H1 (cell line): Measurements from ENCODE around the gene IFITM10. TPM values are rescaled to one million over a fixed set of nuclear protein-coding genes. Genes with fewer than 3 reads are reported as not detected.

ENCODE experiments used
- CTCF ChIA-PET: fragments of 300-600 bp; sonication (Branson Sonifier 250); formaldehyde crosslinking; loops from one replicate; lab custom pipeline; 2021; ENCODE audit not compliant: partially characterized antibody; lab: Charles Lee
- POLR2A ChIA-PET: fragments of 300-600 bp; sonication (Branson Sonifier 250); formaldehyde crosslinking; loops from one replicate; lab custom pipeline; 2021; ENCODE audit warnings: inconsistent platforms; ENCODE audit not compliant: partially characterized antibody; lab: Charles Lee
- DNase-seq, 2 experiments: peaks; one replicate each; pipeline versions ENCODE4 v3.0.0 to v3.0.0-alpha.2; 2010 to 2022; ENCODE audit warnings: low spot score in 2 of 2, low read depth in 1 of 2, mixed read lengths in 1 of 2
- FAIRE-seq: peaks from 2 replicates; lab custom pipeline; 2011; peaks lifted over from hg19 to GRCh38; lab: Jason Lieb, UNC
- H2AFZ ChIP-seq: 2 replicates; pipeline ENCODE4 v1.8.1; 2012; ENCODE audit warnings: low read length, inconsistent platforms
- H2AK5ac ChIP-seq: 2 replicates; pipeline ENCODE4 v1.6.1; 2013; ENCODE audit warnings: low read depth, low read length
- H2BK120ac ChIP-seq: replicated peaks from 2 replicates; pipeline ENCODE3; 2013; ENCODE audit warnings: low read depth, low read length, inconsistent platforms
- H2BK12ac ChIP-seq: 2 replicates; pipeline ENCODE4 v1.6.1; 2013; ENCODE audit warnings: low read depth, low read length
- H2BK15ac ChIP-seq: 2 replicates; pipeline ENCODE4 v1.6.1; 2013; ENCODE audit warnings: low read length
- H2BK20ac ChIP-seq: 2 replicates; pipeline ENCODE4 v1.6.1; 2013; ENCODE audit warnings: low read length
- H2BK5ac ChIP-seq: 2 replicates; pipeline ENCODE4 v1.6.1; 2013; ENCODE audit warnings: low read depth, low read length
- H3K14ac ChIP-seq: 2 replicates; pipeline ENCODE4 v1.6.1; 2013; ENCODE audit warnings: inconsistent platforms; ENCODE audit not compliant: insufficient read length
- H3K18ac ChIP-seq: 2 replicates; pipeline ENCODE4 v1.6.1; 2013; ENCODE audit warnings: low read length; ENCODE audit errors: extremely low read depth
- H3K23ac ChIP-seq: 2 replicates; pipeline ENCODE4 v1.6.1; 2013; ENCODE audit warnings: inconsistent platforms; ENCODE audit not compliant: insufficient read length
- H3K23me2 ChIP-seq: 2 replicates; pipeline ENCODE4 v1.6.1; 2013; ENCODE audit warnings: low read depth, low read length
- H3K27ac ChIP-seq: 2 replicates; pipeline ENCODE4 v1.6.1; 2011; ENCODE audit warnings: low read depth, low read length, inconsistent platforms
- H3K27me3 ChIP-seq, 4 experiments: replicated peaks in 1 of 4; 1 replicate in 1 of 4; 2 replicates in 3 of 4; pipeline versions ENCODE4 v1.6.1 to v1.8.1; 2011 to 2013; ENCODE audit warnings: low read length in 3 of 4, mild to moderate bottlenecking in 3 of 4, inconsistent platforms in 2 of 4, mixed read lengths in 2 of 4, moderate library complexity in 1 of 4; ENCODE audit not compliant: control insufficient read depth in 3 of 4, insufficient read depth in 3 of 4; ENCODE audit errors: extremely low read depth in 1 of 4
- H3K36me3 ChIP-seq, 4 experiments: 2 replicates each; pipeline versions ENCODE4 v1.6.1 to v1.8.1; 2011 to 2013; ENCODE audit warnings: mild to moderate bottlenecking in 4 of 4, low read length in 3 of 4, moderate library complexity in 2 of 4, control low read depth in 1 of 4, inconsistent platforms in 1 of 4; ENCODE audit not compliant: insufficient read depth in 4 of 4, control insufficient read depth in 2 of 4
- H3K4ac ChIP-seq: replicated peaks from 2 replicates; pipeline ENCODE3; 2013; ENCODE audit warnings: low read length, low read depth, mixed read lengths, inconsistent platforms; ENCODE audit not compliant: insufficient read length
- H3K4me1 ChIP-seq, 4 experiments: replicated peaks in 1 of 4; 1 replicate in 1 of 4; 2 replicates in 3 of 4; pipeline versions ENCODE4 v1.6.1 to v1.8.1; 2011 to 2013; ENCODE audit warnings: low read length in 3 of 4, inconsistent platforms in 2 of 4, mixed read lengths in 1 of 4; ENCODE audit not compliant: insufficient read depth in 4 of 4, control insufficient read depth in 3 of 4
- H3K4me2 ChIP-seq, 2 experiments: 2 replicates each; pipeline versions ENCODE4 v1.6.1 to v1.8.1; 2011 to 2013; ENCODE audit warnings: low read depth in 2 of 2, low read length in 2 of 2, control low read depth in 1 of 2, inconsistent platforms in 1 of 2, mild to moderate bottlenecking in 1 of 2; ENCODE audit not compliant: insufficient read depth in 1 of 2
- H3K4me3 ChIP-seq, 4 experiments: fragments of 200-600, 300-600 bp in 1 of 4; sonication (generic), shearing (Covaris generic), sonication (Bioruptor Twin) in 1 of 4; 2 replicates each; pipeline versions ENCODE4 v1.5.1 to v1.8.1; 2011 to 2016; ENCODE audit warnings: low read length in 4 of 4, low read depth in 3 of 4, control low read depth in 2 of 4, inconsistent platforms in 2 of 4, mild to moderate bottlenecking in 2 of 4, mixed read lengths in 1 of 4, moderate library complexity in 1 of 4; ENCODE audit not compliant: insufficient read depth in 2 of 4; ENCODE audit errors: extremely low read depth in 1 of 4
- H3K56ac ChIP-seq: replicated peaks from 2 replicates; pipeline ENCODE3; 2013; ENCODE audit warnings: low read depth, mild to moderate bottlenecking, mixed read lengths, low read length, inconsistent platforms; ENCODE audit not compliant: insufficient read length
- H3K79me1 ChIP-seq: 2 replicates; pipeline ENCODE4 v1.6.1; 2013; ENCODE audit warnings: low read depth, low read length, control low read depth
- H3K79me2 ChIP-seq, 2 experiments: 2 replicates each; pipeline versions ENCODE4 v1.6.1 to v1.8.1; 2012 to 2013; ENCODE audit warnings: low read length in 2 of 2, mild to moderate bottlenecking in 2 of 2, inconsistent platforms in 1 of 2; ENCODE audit not compliant: insufficient read depth in 2 of 2, control insufficient read depth in 1 of 2
- H3K9ac ChIP-seq, 4 experiments: replicated peaks in 1 of 4; 1 replicate in 1 of 4; 2 replicates in 3 of 4; pipeline versions ENCODE4 v1.6.1 to v1.8.1; 2011 to 2013; ENCODE audit warnings: low read depth in 3 of 4, low read length in 3 of 4, control low read depth in 2 of 4, mild to moderate bottlenecking in 2 of 4, moderate library complexity in 2 of 4, inconsistent platforms in 1 of 4; ENCODE audit errors: extremely low read depth in 1 of 4
- H3K9me3 ChIP-seq, 2 experiments: 2 replicates each; pipeline versions ENCODE4 v1.6.1 to v1.8.1; 2012 to 2013; ENCODE audit warnings: mild to moderate bottlenecking in 2 of 2, moderate library complexity in 2 of 2, control low read depth in 1 of 2, inconsistent platforms in 1 of 2, low read depth in 1 of 2, low read length in 1 of 2, mixed read lengths in 1 of 2; ENCODE audit not compliant: insufficient read depth in 2 of 2
- H4K20me1 ChIP-seq, 2 experiments: replicated peaks in 1 of 2; 2 replicates each; pipeline versions ENCODE3 to v1.8.1; 2011 to 2013; ENCODE audit warnings: inconsistent platforms in 2 of 2, low read length in 2 of 2, mild to moderate bottlenecking in 1 of 2; ENCODE audit not compliant: insufficient read depth in 2 of 2, control insufficient read depth in 1 of 2
- H4K5ac ChIP-seq: 2 replicates; pipeline ENCODE4 v1.6.1; 2013; ENCODE audit warnings: low read length, low read depth, mixed read lengths, inconsistent platforms; ENCODE audit not compliant: insufficient read length
- H4K8ac ChIP-seq: 2 replicates; pipeline ENCODE4 v1.8.0; 2013; ENCODE audit warnings: mild to moderate bottlenecking, moderate library complexity, low read length, inconsistent platforms; ENCODE audit not compliant: insufficient read depth; ENCODE audit errors: extremely low read depth
- H4K91ac ChIP-seq: replicated peaks from 2 replicates; pipeline ENCODE3; 2013; ENCODE audit warnings: low read length, mixed read lengths, inconsistent platforms; ENCODE audit not compliant: insufficient read length
- CREB1 ChIP-seq: IDR thresholded peaks from 2 replicates; pipeline ENCODE4 v1.6.1; 2012; ENCODE audit warnings: inconsistent platforms
- EP300 ChIP-seq, 2 experiments: IDR thresholded peaks; 1 replicate in 1 of 2; 2 replicates in 1 of 2; pipeline ENCODE4 v1.6.1; 2011 to 2012; ENCODE audit warnings: low read depth in 2 of 2, low read length in 2 of 2, mild to moderate bottlenecking in 2 of 2, borderline replicate concordance in 1 of 2, inconsistent platforms in 1 of 2, moderate library complexity in 1 of 2
- GTF2F1 ChIP-seq: IDR thresholded peaks from 2 replicates; pipeline ENCODE4 v1.6.1; 2012; ENCODE audit warnings: low read depth, low read length, improper control_type of control experiment, borderline replicate concordance
- HDAC6 ChIP-seq: IDR thresholded peaks from one replicate; pipeline ENCODE4 v1.7.1; 2012; ENCODE audit warnings: low read depth, mild to moderate bottlenecking, inconsistent platforms, low read length, moderate library complexity
- NANOG ChIP-seq: IDR thresholded peaks from 2 replicates; pipeline ENCODE4 v1.6.1; 2011; ENCODE audit warnings: low read length, low read depth, mild to moderate bottlenecking, inconsistent platforms; ENCODE audit not compliant: insufficient read depth, poor library complexity, severe bottlenecking
- RNF2 ChIP-seq: fragments of 200-900, 300-1000 bp; sonication (generic); IDR thresholded peaks from 2 replicates; pipeline ENCODE4 v1.7.1; 2016; ENCODE audit warnings: borderline replicate concordance, low read depth, mild to moderate bottlenecking, antibody characterized with exemption, low read length; ENCODE audit not compliant: poor library complexity, severe bottlenecking; ENCODE audit errors: missing control alignments
- SP1 ChIP-seq: IDR thresholded peaks from 2 replicates; pipeline ENCODE4 v1.6.1; 2011; ENCODE audit warnings: low read depth, low read length
- USF2 ChIP-seq: IDR thresholded peaks from 2 replicates; pipeline ENCODE4 v1.6.1; 2011; ENCODE audit warnings: low read length, improper control_type of control experiment
- YY1 ChIP-seq: IDR thresholded peaks from 2 replicates; pipeline ENCODE4 v1.6.1; 2011; ENCODE audit warnings: low read depth, mild to moderate bottlenecking, low read length
- WGBS, 2 experiments: shearing (Covaris generic) in 1 of 2; methylation state at CpG; one replicate each; pipeline versions ENCODE4 v1.1.6 to v1.1.7; 2013 to 2015; ENCODE audit warnings: low lambda C conversion rate in 2 of 2, mixed read lengths in 2 of 2, inconsistent platforms in 1 of 2, low coverage in 1 of 2, missing lambda C conversion rate in 1 of 2; ENCODE audit not compliant: insufficient replicate concordance in 2 of 2, insufficient coverage in 1 of 2, insufficient read length in 1 of 2; ENCODE audit errors: extremely low coverage in 1 of 2, missing lambda C conversion rate in 1 of 2; 5-methylcytosine and 5-hydroxymethylcytosine counted together
- polyA plus RNA-seq, 7 experiments: library from polyadenylated mRNA; depleted of rRNA in 3 of 7; stranded (reverse) in 5 of 7; unstranded in 2 of 7; fragments of >200 nt in 5 of 7; fragments of 200-250 nt in 2 of 7; gene quantifications; 1 replicate in 5 of 7; 2 replicates in 1 of 7; 4 replicates in 1 of 7; pipeline versions ENCODE4 v1.2.1 to v1.2.3, GENCODE V29; 2011 to 2013; ENCODE audit warnings: missing spikeins in 2 of 7, mixed read lengths in 2 of 7
- total RNA-seq: library from RNA; stranded (reverse); fragmentation: NEBNext Ultra II Directional; extraction: Animal tissue kit (Norgen Biotek cat#: 25700); gene quantifications from 2 replicates; pipeline ENCODE4 v1.2.1, GENCODE V29; 2021

The IFITM10 gene
- total and polyA plus RNA-seq, 2 of the 8 experiments (the other 6 are each of a cell fraction or from before 2014, with no cell fraction given), result 0.08 to 0.22 TPM

GRCh38 chr11:1760351-1761109 is 10.1 kb upstream of the IFITM10 start:
- no peak overlapping the region for H3K27ac ChIP-seq
- TF ChIP-seq HDAC6, result no peak
- TF ChIP-seq EP300 (IDR thresholded peaks at IDR 0.05; ENCODE audit: borderline replicate concordance in 1 of 2, low read depth in 2 of 2, low read length in 2 of 2), result no peak
- TF ChIP-seq YY1, result no peak
- TF ChIP-seq RNF2, result no peak
- TF ChIP-seq NANOG, result no peak
- no peak for TF ChIP-seq CREB1
- no peak for TF ChIP-seq USF2
- no peak for TF ChIP-seq SP1
- no peak for TF ChIP-seq GTF2F1
- TF ChIP-seq, all 59 proteins: peak for 0
- CTCF ChIA-PET, result interaction anchor here (1.1 to 2.1 kb wide), 2 partner anchors 67 to 72 kb away, joined by 6 to 7 read pairs; no protein-coding TSS in a partner anchor

More at GRCh38 chr11:1760351-1761109, 10.1 kb upstream of the IFITM10 start:
- no peak for DNase-seq
- H3K23me2 ChIP-seq, result peaks cover 6% of the 10 kb centered on the region; the same call in 1 of the 2 replicates
- H3K56ac ChIP-seq, result no peak overlapping the region
- no peak overlapping the region for H2AK5ac ChIP-seq
- peaks cover 0 to 12% of the 10 kb centered on the region in 2 experiments; a peak in 2 of 4 replicates for H3K79me2 ChIP-seq
- 0 out of 2 replicates have a peak, but pooled peaks cover 2% of the 10 kb centered on the region for H3K79me1 ChIP-seq
- H2AFZ ChIP-seq, result no peak overlapping the region
- no peak overlapping the region for H3K4ac ChIP-seq
- H4K20me1 ChIP-seq, result peaks cover 2 to 12% of the 10 kb centered on the region in 2 experiments
- H2BK12ac ChIP-seq, result no peak overlapping the region
- 0 out of 2 replicates have a peak overlapping the region, but pooled peaks have one; percentile 68 for H4K8ac ChIP-seq
- H3K14ac ChIP-seq, result no peak overlapping the region
- no peak overlapping the region for H2BK20ac ChIP-seq
- no peaks in the 10 kb centered on the region for H3K9me3 ChIP-seq
- no peak overlapping the region for H4K91ac ChIP-seq
- H3K27me3 ChIP-seq, result no peaks in the 10 kb centered on the region
- no peak overlapping the region for H3K23ac ChIP-seq
- H2BK5ac ChIP-seq, result no peak overlapping the region
- H3K4me1 ChIP-seq, result peaks cover 0 to 8% (median 5%) of the 10 kb centered on the region in 4 experiments; a peak in 5 of 7 replicates
- POLR2A ChIA-PET, result interaction anchor here (2.4 kb wide), 1 partner anchor 11 kb away, joined by 6 read pairs; no protein-coding TSS in a partner anchor
- no peak overlapping the region for H4K5ac ChIP-seq
- H2BK15ac ChIP-seq, result no peak overlapping the region
- no peak overlapping the region for H3K18ac ChIP-seq
- H3K4me3 ChIP-seq, result no peak overlapping the region
- no peak overlapping the region for H3K9ac ChIP-seq
- WGBS, 2 experiments, result 90% methylated on average over 23 of the region's 23 CpGs; no CpG with 5 or more reads in 1 of the 2 experiments
- H3K36me3 ChIP-seq, result peaks cover 0 to 21% (median 3%) of the 10 kb centered on the region in 4 experiments; a peak in 5 of 8 replicates
- no peak overlapping the region for H2BK120ac ChIP-seq
- no peak overlapping the region for H3K4me2 ChIP-seq
- no peak for FAIRE-seq
